HEK293T (cell line): ENCODE data around the gene GIN1.

Experiments
- ARNT ChIP-seq: fragments of 450-650 bp; IDR thresholded peaks from 2 replicates; pipeline ENCODE4 v1.6.1; 2017; ENCODE audit warnings: mild to moderate bottlenecking
- HDGF ChIP-seq: fragments of 450-650 bp; IDR thresholded peaks from 2 replicates; pipeline ENCODE4 v1.6.1; 2017; ENCODE audit warnings: antibody characterized with exemption, borderline replicate concordance
- L3MBTL2 ChIP-seq: fragments of 450-650 bp; conservative IDR thresholded peaks from 2 replicates; pipeline ENCODE4 v1.6.1; 2016; ENCODE audit warnings: mild to moderate bottlenecking
- SP1 ChIP-seq: fragments of 450-650 bp; IDR thresholded peaks from 2 replicates; pipeline ENCODE4 v1.6.1; 2017
- SUZ12 ChIP-seq: fragments of 450-650 bp; IDR thresholded peaks from 2 replicates; pipeline ENCODE4 v1.6.1; 2016; ENCODE audit warnings: mild to moderate bottlenecking

GRCh38 chr5:103122242-103122641, 2.3 kb upstream of the GIN1 start:
- no peak for TF ChIP-seq HDGF
- TF ChIP-seq SP1, result no peak
- TF ChIP-seq ARNT, result no peak
- no peak for TF ChIP-seq SUZ12
- TF ChIP-seq L3MBTL2, result no peak
